Colon (tissue), 2 donors: Measurements from ENCODE around the gene OMA1.
"Not testable (repeated sequence)": the region's sequence is repeated elsewhere in the genome, so short reads cannot be mapped to it uniquely, and the experiment has no call there.

Experiments used
- FAIRE-seq: peaks from 2 replicates; lab custom pipeline; 2012; peaks lifted over from hg19 to GRCh38; lab: Jason Lieb, UNC
- donor health status: control.
- donor health status: control.

Gene OMA1

DNA sequence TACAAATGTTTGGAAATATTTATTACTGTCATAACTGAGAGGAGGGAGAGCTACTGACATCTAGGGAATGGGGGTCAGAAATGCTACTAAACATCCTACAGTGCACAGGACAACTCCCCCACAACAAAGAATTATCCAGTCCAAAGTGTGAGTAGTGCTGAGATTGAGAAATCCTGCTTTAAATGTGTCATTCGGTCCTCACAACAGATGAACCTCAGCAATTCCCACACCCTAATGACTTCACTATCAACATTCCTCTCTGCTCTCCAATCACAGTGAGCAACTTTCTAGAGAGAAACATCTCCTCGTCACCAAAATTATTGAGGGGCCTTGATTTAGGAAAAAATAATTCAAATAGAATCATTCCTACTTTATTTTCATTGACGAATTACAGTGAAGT is 18.0 kb downstream of the OMA1 start:
- no peak for FAIRE-seq

- no peak for FAIRE-seq
These were observed 22.1 kb downstream of the OMA1 start for GRCh38 chr1:58524353-58524945.

DNA sequence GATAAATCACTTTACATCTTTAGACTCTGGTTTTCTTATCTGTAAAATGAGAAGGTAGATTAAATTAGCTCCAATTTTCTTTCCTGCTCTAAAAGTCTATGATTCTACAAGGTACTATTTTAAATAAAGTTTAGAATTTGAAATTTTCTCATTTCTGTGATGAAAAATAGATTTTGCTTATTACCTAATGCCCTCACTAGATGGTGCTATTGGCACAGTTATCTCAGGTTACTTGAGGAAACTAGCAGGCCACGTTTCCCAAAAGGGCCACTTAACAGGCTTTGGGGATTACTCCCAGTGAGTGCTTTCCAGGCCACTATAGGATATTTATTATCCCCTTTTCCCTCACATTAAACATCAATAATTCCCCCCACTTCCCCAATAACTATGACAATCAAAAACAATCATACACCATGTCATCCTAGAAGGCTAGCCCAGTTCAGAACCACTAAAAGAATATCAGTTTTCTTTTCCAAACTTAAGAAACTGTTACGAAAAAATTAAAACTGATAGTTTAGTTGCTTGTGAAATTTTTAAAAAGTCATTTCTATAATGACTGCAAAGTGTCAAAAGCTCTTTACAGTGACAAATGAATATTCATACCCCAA is 30.6 kb downstream of the OMA1 start:
- FAIRE-seq: peak; percentile 72

DNA sequence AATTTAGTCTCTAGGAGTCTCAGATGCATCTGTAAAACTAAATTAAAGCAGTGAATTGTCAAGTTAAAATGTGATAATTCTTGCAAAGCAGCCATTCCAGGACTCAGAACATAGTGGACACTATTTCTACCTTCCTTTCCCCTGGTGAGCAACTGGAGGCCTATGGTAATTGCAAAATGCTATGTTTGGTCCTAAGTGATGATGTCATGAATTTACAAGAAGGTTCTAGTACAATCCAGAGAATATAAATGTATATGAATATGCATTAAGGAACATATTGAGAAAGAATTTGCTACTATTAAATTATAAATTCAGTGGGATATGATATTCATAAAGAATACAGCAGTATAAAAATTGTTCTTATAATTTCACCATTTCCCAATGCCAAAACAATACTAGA is 32.6 kb downstream of the OMA1 start:
- no peak for FAIRE-seq

GRCh38 chr1:58508629-58509028 is 37.9 kb downstream of the OMA1 start:
- FAIRE-seq: no peak

- no peak for FAIRE-seq
These were observed 41.2 kb downstream of the OMA1 start for GRCh38 chr1:58505286-58505685.

DNA sequence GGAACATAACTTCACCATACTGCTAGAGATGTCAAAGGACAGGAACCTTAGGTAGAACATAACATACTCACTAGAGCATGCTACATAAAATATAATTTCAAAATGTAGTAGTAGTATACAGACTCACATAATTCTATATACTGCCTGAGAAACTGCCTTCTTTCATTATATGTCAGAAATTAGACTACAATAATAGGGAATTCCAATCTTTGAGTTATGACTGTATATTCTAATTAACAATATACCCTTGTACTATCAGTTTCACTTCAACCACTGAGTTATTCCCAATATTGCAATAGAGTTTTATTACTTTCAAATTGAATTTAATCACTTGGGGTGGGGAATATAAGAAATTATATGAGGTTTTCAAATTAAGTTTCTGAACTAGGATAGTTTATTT is 44.0 kb downstream of the OMA1 start:
- no peak for FAIRE-seq

GRCh38 chr1:58500043-58500442 is 46.5 kb downstream of the OMA1 start:
- no peak for FAIRE-seq

DNA sequence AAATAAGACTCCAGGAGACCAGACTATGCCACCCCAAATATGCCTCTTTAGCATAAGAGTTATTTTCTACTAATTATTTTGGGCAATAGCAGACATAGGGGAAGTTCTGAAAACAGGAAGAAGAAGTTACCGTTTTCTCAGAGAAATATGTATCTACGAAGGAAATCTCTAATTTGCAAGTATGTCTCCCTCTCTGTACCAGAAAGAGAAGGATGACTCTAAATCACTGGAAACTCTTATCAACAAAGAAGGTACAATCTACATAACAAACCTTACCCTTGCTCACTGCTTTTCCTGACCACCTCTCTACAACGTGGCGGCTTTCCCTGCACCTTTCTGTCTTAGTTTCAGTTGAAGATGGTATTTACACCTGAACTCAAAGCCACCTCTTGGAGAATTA is 49.0 kb downstream of the OMA1 start:
- FAIRE-seq: no peak

- FAIRE-seq: no peak
These were observed 50.5 kb downstream of the OMA1 start for GRCh38 chr1:58496042-58496441.

- not testable (repeated sequence) for FAIRE-seq
These were observed 57.6 kb downstream of the OMA1 start for GRCh38 chr1:58488914-58489313.

- no peak for FAIRE-seq
These were observed 59.5 kb downstream of the OMA1 start for GRCh38 chr1:58487002-58487401.

DNA sequence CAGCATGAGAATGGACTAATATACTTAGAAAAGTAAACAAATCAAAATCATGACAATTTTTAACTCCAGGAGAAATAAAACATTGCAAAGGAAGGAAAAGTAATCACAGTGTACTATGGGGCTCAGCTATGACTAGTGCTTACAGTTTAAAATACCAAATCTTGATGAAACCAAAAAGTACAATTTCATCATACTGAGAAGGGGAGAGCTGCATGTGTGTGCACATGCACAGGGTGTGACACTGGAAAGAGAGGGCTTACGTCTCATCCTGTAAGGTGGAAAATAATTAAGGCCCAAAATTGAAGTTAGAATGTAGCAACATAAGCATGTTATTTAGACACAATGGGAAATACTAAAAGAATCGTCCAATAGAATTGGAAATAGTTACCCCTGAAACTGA is 64.6 kb downstream of the OMA1 start:
- FAIRE-seq: no peak

DNA sequence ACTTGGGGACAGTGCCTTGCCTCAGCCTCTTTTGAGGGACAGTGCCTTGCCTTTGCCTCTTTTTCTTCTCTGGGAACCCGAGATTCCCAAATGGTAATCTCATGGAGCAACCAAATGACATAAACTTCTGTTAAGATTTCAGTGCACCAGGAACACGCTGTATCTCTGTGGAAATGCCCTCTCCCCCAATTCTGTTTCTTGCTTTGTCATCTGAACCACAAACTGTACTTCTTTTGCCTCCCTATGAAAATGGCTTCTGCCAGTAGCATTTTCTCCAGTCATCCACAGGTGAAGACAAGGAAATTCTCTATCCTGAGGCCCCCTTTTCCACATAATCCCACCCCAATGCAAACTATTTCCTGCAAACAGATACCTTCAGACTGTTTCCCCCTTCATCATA is 66.3 kb downstream of the OMA1 start:
- no peak for FAIRE-seq

DNA sequence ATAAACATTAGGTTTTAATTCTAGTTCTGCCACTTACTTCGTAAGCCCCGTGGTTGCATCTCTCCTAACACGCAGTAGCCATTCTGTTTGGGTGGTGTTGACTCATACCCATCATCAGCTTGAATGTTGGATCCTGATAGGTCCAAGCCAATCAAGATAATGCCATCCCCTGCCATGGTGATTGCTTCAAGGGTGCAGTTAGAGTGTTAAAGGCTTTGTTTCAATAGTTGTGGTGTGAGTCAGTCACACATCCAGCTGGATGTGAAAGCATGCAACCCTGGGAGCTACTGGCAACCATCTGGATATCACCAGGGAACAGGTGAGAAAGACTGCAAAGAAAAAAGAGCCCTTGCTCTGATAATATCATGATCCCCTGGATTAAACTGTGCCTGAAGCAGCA is 69.1 kb downstream of the OMA1 start:
- no peak for FAIRE-seq

- FAIRE-seq: no peak
These were observed 70.3 kb downstream of the OMA1 start for GRCh38 chr1:58476179-58476578.

DNA sequence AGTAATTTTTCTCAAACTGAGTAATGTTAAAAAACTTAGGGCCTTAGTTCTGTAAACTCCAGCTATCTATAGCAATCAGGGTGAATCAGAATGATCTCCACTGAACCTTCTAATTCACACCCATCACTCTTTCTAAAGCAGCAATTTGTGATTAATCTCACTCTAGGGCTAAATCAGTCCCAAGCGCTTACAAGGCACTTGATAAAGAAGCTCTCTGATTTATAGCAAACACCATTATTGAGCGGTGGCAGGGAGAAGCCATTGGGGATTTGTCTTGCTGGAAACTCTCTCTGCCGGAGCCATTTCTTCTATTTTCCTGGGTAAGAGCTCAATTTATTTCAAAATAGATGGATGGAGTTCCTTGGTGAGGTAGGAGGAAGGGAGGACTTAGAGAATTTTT is 77.0 kb downstream of the OMA1 start:
- FAIRE-seq: no peak

- FAIRE-seq: no peak
These were observed 77.5 kb downstream of the OMA1 start for GRCh38 chr1:58469016-58469415.

GRCh38 chr1:58468612-58469011 is 77.9 kb downstream of the OMA1 start:
- FAIRE-seq: no peak

DNA sequence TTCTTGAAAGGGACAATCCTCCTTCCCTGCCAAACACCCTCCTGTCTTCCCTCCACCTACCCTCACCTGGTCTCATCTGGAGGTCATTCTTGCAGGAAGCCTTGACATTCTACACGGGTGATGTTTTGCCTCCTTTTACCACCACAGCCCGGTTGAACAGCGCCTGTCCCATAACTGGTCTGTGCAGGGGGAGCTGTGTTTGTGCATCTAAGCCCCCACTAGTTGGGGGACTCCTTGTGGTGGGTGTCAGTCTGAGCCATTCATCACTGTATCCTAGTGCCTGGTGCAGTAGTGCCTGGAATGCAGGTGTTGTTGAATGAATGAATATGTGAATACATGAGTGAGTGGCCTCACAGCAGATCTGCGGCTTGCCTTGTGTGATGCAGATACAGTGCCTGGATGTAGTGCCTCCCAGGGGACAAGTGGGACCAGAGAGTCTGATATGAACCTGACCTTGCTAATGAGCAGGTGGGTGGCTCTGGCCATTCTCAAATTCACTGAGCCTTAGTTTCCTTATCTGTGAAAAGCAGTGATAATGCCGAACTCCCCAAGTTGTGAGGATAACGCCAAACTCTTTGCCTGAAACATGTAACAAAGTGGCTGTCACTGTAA is 79.8 kb downstream of the OMA1 start:
- no peak for FAIRE-seq

DNA sequence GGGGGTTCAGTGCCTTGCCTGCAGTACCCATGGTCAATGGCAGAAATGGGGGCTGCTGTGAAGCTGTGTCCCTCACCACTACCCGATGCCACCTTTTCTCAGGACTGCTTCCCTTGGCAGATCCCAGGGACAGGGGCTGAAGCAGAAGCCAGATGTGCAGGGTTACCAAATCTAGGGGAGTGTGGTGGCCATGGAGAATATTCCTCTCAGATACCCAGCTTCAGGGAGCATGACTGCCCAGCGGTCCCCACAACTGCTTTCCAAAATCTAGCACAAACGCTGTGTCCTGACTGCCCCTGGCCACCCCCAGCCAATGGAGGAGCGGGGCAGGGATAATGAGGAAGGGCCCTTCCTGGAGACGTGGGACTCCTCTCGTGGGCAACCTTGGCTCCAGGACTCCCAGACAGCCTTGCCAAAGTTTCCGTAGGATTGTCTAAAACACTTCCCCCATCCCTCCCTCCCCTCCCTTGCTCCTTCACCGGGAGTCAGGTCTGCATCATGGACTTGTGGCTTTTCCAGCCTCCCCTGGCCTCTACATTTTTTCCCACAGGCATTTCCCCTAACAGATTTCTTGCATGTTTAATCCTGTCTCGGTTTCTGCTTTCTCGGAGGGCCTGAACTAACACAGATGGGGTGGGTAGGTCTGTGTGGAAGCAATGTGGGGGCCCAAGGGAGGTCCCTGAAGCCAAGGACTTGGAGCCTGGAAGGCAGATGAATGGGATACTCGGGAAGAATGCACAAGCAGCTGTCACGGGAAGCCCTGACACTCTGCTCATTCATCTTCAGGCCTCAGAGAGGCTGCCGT is 80.5 kb downstream of the OMA1 start:
- FAIRE-seq: no peak

GRCh38 chr1:58465176-58465575 is 81.3 kb downstream of the OMA1 start:
- no peak for FAIRE-seq

GRCh38 chr1:58460469-58460868 is 86.1 kb downstream of the OMA1 start:
- FAIRE-seq: no peak
